ENCODE results near the gene PITRM1. TPM values are rescaled to one million over a fixed set of nuclear protein-coding genes. Genes with fewer than 3 reads are reported as not detected.
A peak's percentile ranks its signal among the peaks of the same experiment; 100 is the strongest.

PITRM1 gene
- polyA plus RNA-seq, 1 donor from 2014 or later = 62.2 TPM

- H3K9me3 ChIP-seq (ENCODE audit: low read length) = no peaks in the 10 kb centered on the region
- H4K20me1 ChIP-seq (ENCODE audit: insufficient read depth) = no peaks in the 10 kb centered on the region
- H3K27me3 ChIP-seq (ENCODE audit: insufficient read depth, low read depth, low read length) = no peaks in the 10 kb centered on the region
- H3K9ac ChIP-seq (ENCODE audit: low read length) = no peak overlapping the region
- no peak overlapping the region for H2AFZ ChIP-seq (ENCODE audit: low read depth, low read length)
- H3F3A ChIP-seq (ENCODE audit: insufficient read depth, low read length, poor library complexity, severe bottlenecking) = peaks cover 1% of the 10 kb centered on the region
- no peaks in the 10 kb centered on the region for H3K9me2 ChIP-seq (ENCODE audit: insufficient read depth, low read length)
- no peak for TF ChIP-seq MXI1 (conservative IDR thresholded peaks at IDR 0.05; ENCODE audit: poor library complexity, severe bottlenecking)
- no peak for TF ChIP-seq POLR2AphosphoS5 (IDR thresholded peaks at IDR 0.05)
- no peak for TF ChIP-seq REST (IDR thresholded peaks at IDR 0.05; ENCODE audit: borderline replicate concordance)
- no peak for TF ChIP-seq RAD21 (conservative IDR thresholded peaks at IDR 0.05)
- TF ChIP-seq EP300 (conservative IDR thresholded peaks at IDR 0.05; ENCODE audit: poor library complexity, severe bottlenecking) = no peak
- TF ChIP-seq CTCF (IDR thresholded peaks at IDR 0.05; ENCODE audit: poor library complexity, severe bottlenecking) = no peak
- TF ChIP-seq TAF1 (IDR thresholded peaks at IDR 0.05; ENCODE audit: low read depth) = no peak
- TF ChIP-seq SMC3 (conservative IDR thresholded peaks at IDR 0.05; ENCODE audit: poor library complexity) = no peak
- no peak for TF ChIP-seq EZH2 (IDR thresholded peaks at IDR 0.05; ENCODE audit: borderline replicate concordance, insufficient read depth, low read length, poor library complexity, severe bottlenecking)
- H3K79me2 ChIP-seq (replicated peaks; ENCODE audit: insufficient read depth, low read length) = no peaks in the 10 kb centered on the region
- no peak overlapping the region for H3K4me2 ChIP-seq (ENCODE audit: low read length)
- H3K36me3 ChIP-seq (ENCODE audit: insufficient read depth, low read length) = no peaks in the 10 kb centered on the region
- H3K27ac ChIP-seq (ENCODE audit: low read length) = no peak overlapping the region
- no peak overlapping the region for H3K4me3 ChIP-seq (ENCODE audit: low read length)
Measured at GRCh38 chr10:3198900-3199299, 26.3 kb upstream of the PITRM1 start.

- H3K9ac ChIP-seq (ENCODE audit: low read length) = no peak overlapping the region
- H2AFZ ChIP-seq (ENCODE audit: low read depth, low read length) = no peak overlapping the region
- H3K4me2 ChIP-seq (ENCODE audit: low read length) = no peak overlapping the region
Measured at GRCh38 chr10:3197348-3198003, 24.9 kb upstream of the PITRM1 start.

More at GRCh38 chr10:3197348-3198003, 24.9 kb upstream of the PITRM1 start:
- TF ChIP-seq TAF1 (IDR thresholded peaks at IDR 0.05; ENCODE audit: low read depth) = no peak
- peak; percentile 99 for TF ChIP-seq RAD21 (conservative IDR thresholded peaks at IDR 0.05)
- TF ChIP-seq CTCF (IDR thresholded peaks at IDR 0.05; ENCODE audit: poor library complexity, severe bottlenecking) = peak; percentile 96
- peak; percentile 99 for TF ChIP-seq SMC3 (conservative IDR thresholded peaks at IDR 0.05; ENCODE audit: poor library complexity)
- peak; percentile 37 for TF ChIP-seq MXI1 (conservative IDR thresholded peaks at IDR 0.05; ENCODE audit: poor library complexity, severe bottlenecking)
- no peak for TF ChIP-seq EZH2 (IDR thresholded peaks at IDR 0.05; ENCODE audit: borderline replicate concordance, insufficient read depth, low read length, poor library complexity, severe bottlenecking)
- peak; percentile 43 for TF ChIP-seq EP300 (conservative IDR thresholded peaks at IDR 0.05; ENCODE audit: poor library complexity, severe bottlenecking)
- no peak for TF ChIP-seq REST (IDR thresholded peaks at IDR 0.05; ENCODE audit: borderline replicate concordance)
- TF ChIP-seq POLR2AphosphoS5 (IDR thresholded peaks at IDR 0.05) = peak; percentile 18
- no peaks in the 10 kb centered on the region for H3K36me3 ChIP-seq (ENCODE audit: insufficient read depth, low read length)
- no peaks in the 10 kb centered on the region for H3K27me3 ChIP-seq (ENCODE audit: insufficient read depth, low read depth, low read length)
- no peaks in the 10 kb centered on the region for H3K79me2 ChIP-seq (replicated peaks; ENCODE audit: insufficient read depth, low read length)
- no peak overlapping the region for H3K4me3 ChIP-seq (ENCODE audit: low read length)
- no peaks in the 10 kb centered on the region for H3K9me2 ChIP-seq (ENCODE audit: insufficient read depth, low read length)
- no peaks in the 10 kb centered on the region for H4K20me1 ChIP-seq (ENCODE audit: insufficient read depth)
- H3F3A ChIP-seq (ENCODE audit: insufficient read depth, low read length, poor library complexity, severe bottlenecking) = no peaks in the 10 kb centered on the region
- H3K27ac ChIP-seq (ENCODE audit: low read length) = no peak overlapping the region
- H3K9me3 ChIP-seq (ENCODE audit: low read length) = no peaks in the 10 kb centered on the region

Measured in neural cell (in vitro differentiated cells).